Measurements from ENCODE around the gene SRPRA. TPM values are rescaled to one million over a fixed set of nuclear protein-coding genes. Genes with fewer than 3 reads are reported as not detected.

Gene SRPRA
- polyA plus RNA-seq, 1 donor (not counting 4 experiments of a cell fraction or from before 2014, with no cell fraction given) = 56.0 TPM

- no peak for FAIRE-seq
- no peak for TF ChIP-seq EZH2 (IDR thresholded peaks at IDR 0.05; ENCODE audit: low read length)
- no peak for TF ChIP-seq CTCF (optimal IDR thresholded peaks at IDR 0.05 in 1 of 3, IDR thresholded peaks at IDR 0.05 in 1 of 3, conservative IDR thresholded peaks at IDR 0.05 in 1 of 3; ENCODE audit: extremely low read depth in 1 of 3, insufficient read depth in 2 of 3, low read length in 3 of 3)
Observed at GRCh38 chr11:126217491-126217890, 51.2 kb downstream of the SRPRA start.

GRCh38 chr11:126216526-126217305 is 52.0 kb downstream of the SRPRA start:
- Histone ChIP-seq H3K27ac (ENCODE audit: control insufficient read depth, insufficient read depth, low read length) (no peak overlapping the region), H3K9me3 (ENCODE audit: control insufficient read depth, low read depth, low read length) (no peaks in the 10 kb centered on the region), H3K4me3 (ENCODE audit: control insufficient read depth in 2 of 3, extremely low read depth in 1 of 3, insufficient read depth in 2 of 3, low read depth in 1 of 3, low read length in 3 of 3) (no peak overlapping the region), H3K9me1 (ENCODE audit: control insufficient read depth, extremely low read depth, insufficient read depth, low read length) (peaks cover 2% of the 10 kb centered on the region), H3K27me3 (ENCODE audit: control insufficient read depth, extremely low read depth, insufficient read depth, low read length) (no peaks in the 10 kb centered on the region), H3K9ac (ENCODE audit: control insufficient read depth, extremely low read depth, insufficient read depth, low read length) (no peak overlapping the region), H4K20me1 (ENCODE audit: control insufficient read depth, extremely low read depth, insufficient read depth, low read length) (peaks cover 3% of the 10 kb centered on the region), H3K4me1 (ENCODE audit: control insufficient read depth, extremely low read depth, insufficient read depth, low read length) (peaks cover 9% of the 10 kb centered on the region), H2AFZ (ENCODE audit: control insufficient read depth, low read length) (no peak overlapping the region), H3K4me2 (ENCODE audit: control insufficient read depth, extremely low read depth, insufficient read depth, low read depth, low read length) (no peak overlapping the region), H3K79me2 (ENCODE audit: control insufficient read depth, insufficient read depth, low read length) (peaks cover 71% of the 10 kb centered on the region), H3K36me3 (ENCODE audit: control insufficient read depth in 2 of 2, extremely low read depth in 1 of 2, insufficient read depth in 2 of 2, low read length in 2 of 2) (no peaks in the 10 kb centered on the region)
- TF ChIP-seq CTCF (optimal IDR thresholded peaks at IDR 0.05 in 1 of 3, IDR thresholded peaks at IDR 0.05 in 1 of 3, conservative IDR thresholded peaks at IDR 0.05 in 1 of 3; ENCODE audit: extremely low read depth in 1 of 3, insufficient read depth in 2 of 3, low read length in 3 of 3) (no peak), EZH2 (IDR thresholded peaks at IDR 0.05; ENCODE audit: low read length) (no peak)
- dilution Hi-C loops (cut with MboI; ENCODE audit: extremely low pct_ligation_motif_present, low sequenced_read_pairs) = loop anchor here (25.0 kb wide), 1 partner anchor 279 kb away; the partner anchor contains the start of gene VSIG10L2
- no peak for FAIRE-seq
- DNase-seq (ENCODE audit: low read depth, low spot score) = no peak

More at GRCh38 chr11:126217491-126217890, 51.2 kb downstream of the SRPRA start:
- H2AFZ ChIP-seq (ENCODE audit: control insufficient read depth, low read length) = no peak overlapping the region
- no peaks in the 10 kb centered on the region for H3K9me3 ChIP-seq (ENCODE audit: control insufficient read depth, low read depth, low read length)
- peaks cover 2% of the 10 kb centered on the region for H3K9me1 ChIP-seq (ENCODE audit: control insufficient read depth, extremely low read depth, insufficient read depth, low read length)
- H3K27me3 ChIP-seq (ENCODE audit: control insufficient read depth, extremely low read depth, insufficient read depth, low read length) = no peaks in the 10 kb centered on the region
- peaks cover 65% of the 10 kb centered on the region for H3K79me2 ChIP-seq (ENCODE audit: control insufficient read depth, insufficient read depth, low read length)
- no peaks in the 10 kb centered on the region for H3K36me3 ChIP-seq (ENCODE audit: control insufficient read depth in 2 of 2, extremely low read depth in 1 of 2, insufficient read depth in 2 of 2, low read length in 2 of 2)
- H3K4me1 ChIP-seq (ENCODE audit: control insufficient read depth, extremely low read depth, insufficient read depth, low read length) = peaks cover 8% of the 10 kb centered on the region
- dilution Hi-C loops (cut with MboI; ENCODE audit: extremely low pct_ligation_motif_present, low sequenced_read_pairs) = loop anchor here (25.0 kb wide), 1 partner anchor 280 kb away; the partner anchor contains the start of gene VSIG10L2
- no peak overlapping the region for H3K4me2 ChIP-seq (ENCODE audit: control insufficient read depth, extremely low read depth, insufficient read depth, low read depth, low read length)
- no peak overlapping the region for H3K4me3 ChIP-seq (ENCODE audit: control insufficient read depth in 2 of 3, extremely low read depth in 1 of 3, insufficient read depth in 2 of 3, low read depth in 1 of 3, low read length in 3 of 3)
- H3K9ac ChIP-seq (ENCODE audit: control insufficient read depth, extremely low read depth, insufficient read depth, low read length) = no peak overlapping the region
- H4K20me1 ChIP-seq (ENCODE audit: control insufficient read depth, extremely low read depth, insufficient read depth, low read length) = peaks cover 3% of the 10 kb centered on the region
- no peak overlapping the region for H3K27ac ChIP-seq (ENCODE audit: control insufficient read depth, insufficient read depth, low read length)
- no peak for DNase-seq (ENCODE audit: low read depth, low spot score)

All from keratinocyte (primary cell).